GM23338 (cell line): ENCODE results near the gene MAFF. TPM values are rescaled to one million over a fixed set of nuclear protein-coding genes. Genes with fewer than 3 reads are reported as not detected.

Experiments
- ATAC-seq: fragments of 200-7000 bp; cut with Tn5 transposase; 3 replicates; pipeline ENCODE4 v1.9.1; 2020
- DNase-seq: peaks from one replicate; pipeline ENCODE4 v3.0.0-alpha.2; 2015; ENCODE audit warnings: low spot score
- H2AFZ ChIP-seq: fragments of 200-600 bp; sonication (generic); 2 replicates; pipeline ENCODE4 v1.8.0; 2016; ENCODE audit warnings: antibody characterized with exemption, mild to moderate bottlenecking, moderate library complexity
- H3F3A ChIP-seq: fragments of 200-600 bp; sonication (generic); replicated peaks from 2 replicates; pipeline ENCODE4 v1.8.0; 2017; ENCODE audit warnings: antibody characterized with exemption, mixed run types, low read depth
- H3K27ac ChIP-seq: fragments of 200-600 bp; sonication (generic); 2 replicates; pipeline ENCODE4 v1.6.1; 2016; ENCODE audit warnings: low read depth
- H3K27me3 ChIP-seq: fragments of 200-600 bp; sonication (generic); 2 replicates; pipeline ENCODE4 v1.8.0; 2016; ENCODE audit warnings: mild to moderate bottlenecking, mixed run types, moderate library complexity; ENCODE audit not compliant: insufficient read depth
- H3K36me3 ChIP-seq: fragments of 200-600 bp; sonication (generic); 2 replicates; pipeline ENCODE4 v1.8.0; 2016; ENCODE audit warnings: mild to moderate bottlenecking; ENCODE audit not compliant: insufficient read depth
- H3K4me1 ChIP-seq: fragments of 200-600 bp; sonication (generic); 2 replicates; pipeline ENCODE4 v1.8.0; 2016; ENCODE audit warnings: mild to moderate bottlenecking, moderate library complexity; ENCODE audit not compliant: insufficient read depth
- H3K4me2 ChIP-seq: fragments of 200-600 bp; sonication (generic); 2 replicates; pipeline ENCODE4 v1.7.1; 2017; ENCODE audit warnings: mixed run types
- H3K4me3 ChIP-seq: fragments of 200-600 bp; sonication (generic); 2 replicates; pipeline ENCODE4 v1.6.1; 2016; ENCODE audit warnings: mixed run types
- H3K79me2 ChIP-seq: fragments of 200-600 bp; sonication (generic); replicated peaks from 2 replicates; pipeline ENCODE4 v1.8.0; 2017; ENCODE audit warnings: mild to moderate bottlenecking; ENCODE audit not compliant: insufficient read depth
- H3K9me2 ChIP-seq: fragments of 200-600 bp; sonication (generic); 2 replicates; pipeline ENCODE4 v1.8.0; 2017; ENCODE audit not compliant: insufficient read depth
- H4K20me1 ChIP-seq: fragments of 200-600 bp; sonication (generic); replicated peaks from 2 replicates; pipeline ENCODE4 v1.8.0; 2017; ENCODE audit warnings: mild to moderate bottlenecking; ENCODE audit not compliant: insufficient read depth
- H3K27ac Mint-ChIP-seq: 2 replicates; pipeline ENCODE4 v1.8.0; 2020; ENCODE audit warnings: inconsistent platforms, mild to moderate bottlenecking, moderate library complexity, mixed read lengths
- H3K27me3 Mint-ChIP-seq: 3 replicates; pipeline ENCODE4 v1.8.0; 2022; ENCODE audit warnings: low read depth, mild to moderate bottlenecking, moderate library complexity, mixed read lengths, inconsistent platforms; ENCODE audit not compliant: insufficient read depth, poor library complexity
- H3K36me3 Mint-ChIP-seq: 3 replicates; pipeline ENCODE4 v1.8.0; 2021; ENCODE audit warnings: low read depth, mild to moderate bottlenecking, inconsistent platforms, moderate library complexity, mixed read lengths
- H3K4me1 Mint-ChIP-seq: 3 replicates; pipeline ENCODE4 v1.8.0; 2020; ENCODE audit warnings: mild to moderate bottlenecking, inconsistent platforms, mixed read lengths
- H3K4me3 Mint-ChIP-seq: 3 replicates; pipeline ENCODE4 v1.8.0; 2021; ENCODE audit warnings: moderate library complexity, mild to moderate bottlenecking, inconsistent platforms, mixed read lengths
- H3K9me3 Mint-ChIP-seq: 3 replicates; pipeline ENCODE4 v1.8.0; 2020; ENCODE audit warnings: moderate library complexity, mild to moderate bottlenecking, inconsistent platforms, mixed read lengths
- CTCF ChIP-seq, 2 experiments: fragments of 200-600 bp in 1 of 2; sonication (generic) in 1 of 2; conservative IDR thresholded peaks; 2 replicates each; pipeline versions ENCODE4 v1.5.1 to v1.6.1; 2016 to 2017; ENCODE audit warnings: antibody characterized with exemption in 2 of 2, low read depth in 2 of 2, mild to moderate bottlenecking in 2 of 2, moderate library complexity in 1 of 2
- EZH2 ChIP-seq: fragments of 200-600 bp; sonication (generic); IDR thresholded peaks from one replicate; pipeline ENCODE4 v1.8.0; 2017; ENCODE audit warnings: antibody characterized with exemption, mild to moderate bottlenecking, low read depth; ENCODE audit not compliant: unreplicated experiment
- EZH2phosphoT487 ChIP-seq: fragments of 200-600 bp; sonication (generic); IDR thresholded peaks from one replicate; pipeline ENCODE4 v1.8.1; 2018; ENCODE audit warnings: antibody characterized with exemption; ENCODE audit not compliant: unreplicated experiment
- JUNB ChIP-seq: IDR thresholded peaks from one replicate; pipeline ENCODE4 v1.6.1; 2016; ENCODE audit warnings: antibody characterized with exemption; ENCODE audit not compliant: unreplicated experiment
- REST ChIP-seq: IDR thresholded peaks from one replicate; pipeline ENCODE4 v1.6.1; 2018; ENCODE audit warnings: antibody characterized with exemption; ENCODE audit not compliant: unreplicated experiment
- STAT1 ChIP-seq: IDR thresholded peaks from one replicate; pipeline ENCODE4 v1.6.1; 2016; ENCODE audit warnings: antibody characterized with exemption; ENCODE audit not compliant: unreplicated experiment
- ZNF114 ChIP-seq: fragments of 250-450 bp; sonication (Bioruptor Pico); IDR thresholded peaks from 2 replicates; pipeline ENCODE4 v1.5.0; 2020; ENCODE audit warnings: mild to moderate bottlenecking, moderate library complexity
- ZNF331 ChIP-seq: fragments of 250-450 bp; sonication (Bioruptor Pico); IDR thresholded peaks from 2 replicates; pipeline ENCODE4 v1.5.0; 2020; ENCODE audit warnings: low read depth, mild to moderate bottlenecking, moderate library complexity
- polyA plus RNA-seq: library from polyadenylated mRNA; unstranded; fragments of >200 nt; fragmentation: Nextera tagmentation; extraction: Ambion mirVana; gene quantifications from 2 replicates; pipeline ENCODE4 v1.2.1, GENCODE V29; 2016
- total RNA-seq: library from RNA; depleted of rRNA; stranded (reverse); fragments of >200 nt; shearing (Covaris generic); gene quantifications from 2 replicates; pipeline ENCODE4 v1.2.3, GENCODE V29; 2014

The MAFF gene
- total and polyA plus RNA-seq, 2 experiments from 2014 or later = 2.2 to 8.9 TPM

GRCh38 chr22:38223289-38223960 lies 21.6 kb downstream of the MAFF start:
- H3K36me3 Mint-ChIP-seq = peaks cover 4% of the 10 kb centered on the region; the same call in 2 of the 3 replicates
- Histone ChIP-seq H4K20me1 (no peaks in the 10 kb centered on the region), H3K27me3 (no peaks in the 10 kb centered on the region), H3K9me2 (no peaks in the 10 kb centered on the region), H3K36me3 (no peaks in the 10 kb centered on the region), H3K79me2 (no peaks in the 10 kb centered on the region), H3K4me3 (no peak overlapping the region), H3F3A (0 out of 2 replicates have a peak, but pooled peaks cover 8% of the 10 kb centered on the region), H3K4me1 (peaks cover 10% of the 10 kb centered on the region), H3K27ac (no peak overlapping the region), H2AFZ (no peak overlapping the region), H3K4me2 (no peak overlapping the region)
- peaks cover 18% of the 10 kb centered on the region for H3K4me1 Mint-ChIP-seq
- no peak overlapping the region for H3K27ac Mint-ChIP-seq
- no peak overlapping the region for H3K4me3 Mint-ChIP-seq
- ATAC-seq (no peak), DNase-seq (no peak)
- no peaks in the 10 kb centered on the region for H3K9me3 Mint-ChIP-seq
- TF ChIP-seq CTCF (conservative IDR thresholded peaks at IDR 0.05; ENCODE audit: low read depth in 2 of 2) (peak in 1 of 2 experiments; percentile 34; a peak in 2 of 4 replicates), ZNF331 (CRISPR knock-in tag) (no peak)
- peaks cover 20% of the 10 kb centered on the region for H3K27me3 Mint-ChIP-seq

- no peak for ATAC-seq
- TF ChIP-seq EZH2phosphoT487 (no peak), EZH2 (no peak), STAT1 (no peak), JUNB (no peak), REST (no peak), ZNF331 (CRISPR knock-in tag) (no peak), CTCF (conservative IDR thresholded peaks at IDR 0.05; ENCODE audit: low read depth in 2 of 2) (no peak), ZNF114 (CRISPR knock-in tag) (no peak)
Measured at GRCh38 chr22:38226853-38227649, 25.3 kb downstream of the MAFF start.

More at GRCh38 chr22:38226853-38227649, 25.3 kb downstream of the MAFF start:
- H3K4me1 ChIP-seq = no peaks in the 10 kb centered on the region
- 0 out of 2 replicates have a peak, but pooled peaks cover 2% of the 10 kb centered on the region for H3K36me3 ChIP-seq
- H3K4me3 ChIP-seq = no peak overlapping the region
- Mint-ChIP-seq H3K9me3 (no peaks in the 10 kb centered on the region; the same call in 2 of the 3 replicates), H3K4me1 (peaks cover 5% of the 10 kb centered on the region; the same call in 1 of the 3 replicates), H3K27me3 (peaks cover 5% of the 10 kb centered on the region), H3K27ac (no peak overlapping the region), H3K4me3 (no peak overlapping the region), H3K36me3 (peaks cover 25% of the 10 kb centered on the region)
- no peaks in the 10 kb centered on the region for H3K79me2 ChIP-seq
- H2AFZ ChIP-seq = no peak overlapping the region
- peaks cover 7% of the 10 kb centered on the region; the same call in 1 of the 2 replicates for H4K20me1 ChIP-seq
- no peaks in the 10 kb centered on the region for H3F3A ChIP-seq
- no peak overlapping the region for H3K27ac ChIP-seq
- no peak for DNase-seq
- no peaks in the 10 kb centered on the region for H3K27me3 ChIP-seq
- no peaks in the 10 kb centered on the region for H3K9me2 ChIP-seq
- H3K4me2 ChIP-seq = no peak overlapping the region
